ENCODE measurements around the gene CUL4A.

GRCh38 chr13:113315992-113316391 is 106.6 kb downstream of the CUL4A start:
- TF ChIP-seq, protein P1, sequence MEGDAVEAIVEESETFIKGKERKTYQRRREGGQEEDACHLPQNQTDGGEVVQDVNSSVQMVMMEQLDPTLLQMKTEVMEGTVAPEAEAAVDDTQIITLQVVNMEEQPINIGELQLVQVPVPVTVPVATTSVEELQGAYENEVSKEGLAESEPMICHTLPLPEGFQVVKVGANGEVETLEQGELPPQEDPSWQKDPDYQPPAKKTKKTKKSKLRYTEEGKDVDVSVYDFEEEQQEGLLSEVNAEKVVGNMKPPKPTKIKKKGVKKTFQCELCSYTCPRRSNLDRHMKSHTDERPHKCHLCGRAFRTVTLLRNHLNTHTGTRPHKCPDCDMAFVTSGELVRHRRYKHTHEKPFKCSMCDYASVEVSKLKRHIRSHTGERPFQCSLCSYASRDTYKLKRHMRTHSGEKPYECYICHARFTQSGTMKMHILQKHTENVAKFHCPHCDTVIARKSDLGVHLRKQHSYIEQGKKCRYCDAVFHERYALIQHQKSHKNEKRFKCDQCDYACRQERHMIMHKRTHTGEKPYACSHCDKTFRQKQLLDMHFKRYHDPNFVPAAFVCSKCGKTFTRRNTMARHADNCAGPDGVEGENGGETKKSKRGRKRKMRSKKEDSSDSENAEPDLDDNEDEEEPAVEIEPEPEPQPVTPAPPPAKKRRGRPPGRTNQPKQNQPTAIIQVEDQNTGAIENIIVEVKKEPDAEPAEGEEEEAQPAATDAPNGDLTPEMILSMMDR (IDR thresholded peaks at IDR 0.05; ENCODE audit: poor library complexity, severe bottlenecking) = no peak
- no peak for TF ChIP-seq EP300 (conservative IDR thresholded peaks at IDR 0.05; ENCODE audit: poor library complexity, severe bottlenecking)
- no peak for TF ChIP-seq MXI1 (conservative IDR thresholded peaks at IDR 0.05; ENCODE audit: poor library complexity, severe bottlenecking)
- TF ChIP-seq, protein P2, sequence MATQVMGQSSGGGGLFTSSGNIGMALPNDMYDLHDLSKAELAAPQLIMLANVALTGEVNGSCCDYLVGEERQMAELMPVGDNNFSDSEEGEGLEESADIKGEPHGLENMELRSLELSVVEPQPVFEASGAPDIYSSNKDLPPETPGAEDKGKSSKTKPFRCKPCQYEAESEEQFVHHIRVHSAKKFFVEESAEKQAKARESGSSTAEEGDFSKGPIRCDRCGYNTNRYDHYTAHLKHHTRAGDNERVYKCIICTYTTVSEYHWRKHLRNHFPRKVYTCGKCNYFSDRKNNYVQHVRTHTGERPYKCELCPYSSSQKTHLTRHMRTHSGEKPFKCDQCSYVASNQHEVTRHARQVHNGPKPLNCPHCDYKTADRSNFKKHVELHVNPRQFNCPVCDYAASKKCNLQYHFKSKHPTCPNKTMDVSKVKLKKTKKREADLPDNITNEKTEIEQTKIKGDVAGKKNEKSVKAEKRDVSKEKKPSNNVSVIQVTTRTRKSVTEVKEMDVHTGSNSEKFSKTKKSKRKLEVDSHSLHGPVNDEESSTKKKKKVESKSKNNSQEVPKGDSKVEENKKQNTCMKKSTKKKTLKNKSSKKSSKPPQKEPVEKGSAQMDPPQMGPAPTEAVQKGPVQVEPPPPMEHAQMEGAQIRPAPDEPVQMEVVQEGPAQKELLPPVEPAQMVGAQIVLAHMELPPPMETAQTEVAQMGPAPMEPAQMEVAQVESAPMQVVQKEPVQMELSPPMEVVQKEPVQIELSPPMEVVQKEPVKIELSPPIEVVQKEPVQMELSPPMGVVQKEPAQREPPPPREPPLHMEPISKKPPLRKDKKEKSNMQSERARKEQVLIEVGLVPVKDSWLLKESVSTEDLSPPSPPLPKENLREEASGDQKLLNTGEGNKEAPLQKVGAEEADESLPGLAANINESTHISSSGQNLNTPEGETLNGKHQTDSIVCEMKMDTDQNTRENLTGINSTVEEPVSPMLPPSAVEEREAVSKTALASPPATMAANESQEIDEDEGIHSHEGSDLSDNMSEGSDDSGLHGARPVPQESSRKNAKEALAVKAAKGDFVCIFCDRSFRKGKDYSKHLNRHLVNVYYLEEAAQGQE (IDR thresholded peaks at IDR 0.05; ENCODE audit: borderline replicate concordance) = no peak
- TF ChIP-seq RAD21 (conservative IDR thresholded peaks at IDR 0.05) = no peak
